Endodermal cell (in vitro differentiated cells): ENCODE results near the gene HDLBP. TPM values are rescaled to one million over a fixed set of nuclear protein-coding genes. Genes with fewer than 3 reads are reported as not detected.

Experiments
- DNase-seq: peaks from one replicate; pipeline ENCODE4 v3.0.0-alpha.2; 2017
- H3K27ac ChIP-seq: 2 replicates; pipeline ENCODE4 v1.5.1; 2013; ENCODE audit warnings: mild to moderate bottlenecking, low read depth, low read length, moderate library complexity
- H3K27me3 ChIP-seq: 2 replicates; pipeline ENCODE4 v1.6.1; 2013; ENCODE audit warnings: mild to moderate bottlenecking, low read length, moderate library complexity; ENCODE audit not compliant: insufficient read depth, control insufficient read depth, poor library complexity, severe bottlenecking
- H3K36me3 ChIP-seq: 2 replicates; pipeline ENCODE4 v1.7.0; 2013; ENCODE audit warnings: mild to moderate bottlenecking, low read length, moderate library complexity; ENCODE audit not compliant: control insufficient read depth, insufficient read depth
- H3K4me1 ChIP-seq: one replicate; pipeline ENCODE4 v1.7.0; 2013; ENCODE audit warnings: low read length; ENCODE audit not compliant: control insufficient read depth, insufficient read depth
- H3K4me3 ChIP-seq: 2 replicates; pipeline ENCODE4 v1.5.1; 2013; ENCODE audit warnings: mild to moderate bottlenecking, low read length, moderate library complexity
- H3K9ac ChIP-seq: 2 replicates; pipeline ENCODE4 v1.6.1; 2013; ENCODE audit warnings: mild to moderate bottlenecking, low read length, moderate library complexity; ENCODE audit not compliant: poor library complexity, severe bottlenecking; ENCODE audit errors: extremely low read depth
- H3K9me3 ChIP-seq: 2 replicates; pipeline ENCODE4 v1.6.1; 2013; ENCODE audit warnings: mild to moderate bottlenecking, low read length, moderate library complexity; ENCODE audit not compliant: control insufficient read depth
- H3K27ac Mint-ChIP-seq: 2 replicates; pipeline ENCODE4 v1.8.0; 2020; ENCODE audit warnings: mixed read lengths
- H3K27me3 Mint-ChIP-seq: 2 replicates; pipeline ENCODE4 v1.8.0; 2021; ENCODE audit warnings: mild to moderate bottlenecking, mixed read lengths; ENCODE audit not compliant: insufficient read depth
- H3K36me3 Mint-ChIP-seq: 2 replicates; pipeline ENCODE4 v1.8.0; 2020; ENCODE audit warnings: low read depth, mixed read lengths
- H3K4me1 Mint-ChIP-seq: 2 replicates; pipeline ENCODE4 v1.8.0; 2020; ENCODE audit warnings: mixed read lengths
- H3K4me3 Mint-ChIP-seq: 2 replicates; pipeline ENCODE4 v1.8.0; 2020; ENCODE audit warnings: mild to moderate bottlenecking, moderate library complexity, mixed read lengths
- H3K9me3 Mint-ChIP-seq: 2 replicates; pipeline ENCODE4 v1.8.0; 2020; ENCODE audit warnings: mild to moderate bottlenecking, mixed read lengths
- WGBS, 2 experiments: methylation state at CpG; one replicate each; pipeline versions ENCODE4 v1.1.5 to v1.1.7; 2013; ENCODE audit warnings: missing lambda C conversion rate in 2 of 2, mixed read lengths in 1 of 2; ENCODE audit not compliant: insufficient coverage in 1 of 2, insufficient read length in 1 of 2; 5-methylcytosine and 5-hydroxymethylcytosine counted together
- total RNA-seq, 2 donors: library from RNA; stranded (reverse); fragmentation: NEBNext Ultra II Directional in 1 of 2; extraction: Animal tissue kit (Norgen Biotek cat#: 25700) in 1 of 2; gene quantifications; 2 replicates in 1 of 2; 3 replicates in 1 of 2; pipeline ENCODE4 v1.2.1, GENCODE V29; 2021
- TF ChIP-seq, protein P1 (sequence below): fragments of 200-600 bp; sonication (generic); conservative IDR thresholded peaks from 2 replicates; pipeline ENCODE4 v1.5.0; 2021; ENCODE audit warnings: antibody characterized with exemption, mild to moderate bottlenecking

HDLBP gene
- total RNA-seq, 2 donors from 2014 or later, result 344 to 374 TPM

GRCh38 chr2:241285596-241285995 lies 29.9 kb downstream of the HDLBP start:
- Mint-ChIP-seq H3K4me3 (no peak overlapping the region), H3K27ac (no peak overlapping the region), H3K27me3 (no peaks in the 10 kb centered on the region), H3K4me1 (no peaks in the 10 kb centered on the region), H3K36me3 (peaks cover 19% of the 10 kb centered on the region), H3K9me3 (no peaks in the 10 kb centered on the region)
- TF ChIP-seq, protein P1, sequence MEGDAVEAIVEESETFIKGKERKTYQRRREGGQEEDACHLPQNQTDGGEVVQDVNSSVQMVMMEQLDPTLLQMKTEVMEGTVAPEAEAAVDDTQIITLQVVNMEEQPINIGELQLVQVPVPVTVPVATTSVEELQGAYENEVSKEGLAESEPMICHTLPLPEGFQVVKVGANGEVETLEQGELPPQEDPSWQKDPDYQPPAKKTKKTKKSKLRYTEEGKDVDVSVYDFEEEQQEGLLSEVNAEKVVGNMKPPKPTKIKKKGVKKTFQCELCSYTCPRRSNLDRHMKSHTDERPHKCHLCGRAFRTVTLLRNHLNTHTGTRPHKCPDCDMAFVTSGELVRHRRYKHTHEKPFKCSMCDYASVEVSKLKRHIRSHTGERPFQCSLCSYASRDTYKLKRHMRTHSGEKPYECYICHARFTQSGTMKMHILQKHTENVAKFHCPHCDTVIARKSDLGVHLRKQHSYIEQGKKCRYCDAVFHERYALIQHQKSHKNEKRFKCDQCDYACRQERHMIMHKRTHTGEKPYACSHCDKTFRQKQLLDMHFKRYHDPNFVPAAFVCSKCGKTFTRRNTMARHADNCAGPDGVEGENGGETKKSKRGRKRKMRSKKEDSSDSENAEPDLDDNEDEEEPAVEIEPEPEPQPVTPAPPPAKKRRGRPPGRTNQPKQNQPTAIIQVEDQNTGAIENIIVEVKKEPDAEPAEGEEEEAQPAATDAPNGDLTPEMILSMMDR, result no peak
- no peak for DNase-seq
- H3K9me3 ChIP-seq, result no peaks in the 10 kb centered on the region
- no peak overlapping the region for H3K4me3 ChIP-seq
- no peak overlapping the region for H3K27ac ChIP-seq
- no peak overlapping the region for H3K9ac ChIP-seq
- 88 to 100% methylated on average over 1 of the region's 1 CpG for WGBS, 2 experiments
- peaks cover 7% of the 10 kb centered on the region for H3K36me3 ChIP-seq
- peaks cover 2% of the 10 kb centered on the region for H3K4me1 ChIP-seq
- no peaks in the 10 kb centered on the region for H3K27me3 ChIP-seq

DNA sequence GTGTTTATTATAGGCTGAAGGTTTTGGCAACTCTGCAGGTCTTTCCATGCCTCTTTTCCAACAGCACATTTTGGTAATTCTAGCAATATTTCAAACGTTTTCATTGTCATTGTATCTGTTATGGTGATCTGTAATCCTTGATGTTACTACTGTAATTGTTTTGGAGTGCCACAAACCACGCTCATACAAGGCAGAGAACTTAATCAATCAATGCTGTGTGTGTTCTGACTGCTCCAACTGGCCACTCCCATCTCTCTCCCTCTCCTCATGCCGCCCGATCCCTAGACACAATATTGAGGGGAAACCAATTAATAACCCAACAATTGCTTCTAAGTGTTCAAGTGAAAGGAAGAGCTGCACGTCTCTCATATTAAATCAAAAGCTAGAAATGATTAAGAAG lies 32.9 kb downstream of the HDLBP start:
- H3K4me3 ChIP-seq, result no peak overlapping the region
- TF ChIP-seq, protein P1, result no peak
- no peak for DNase-seq
- H3K4me3 Mint-ChIP-seq, result no peak overlapping the region
- peaks cover 17% of the 10 kb centered on the region for H3K36me3 Mint-ChIP-seq
- H3K36me3 ChIP-seq, result peaks cover 7% of the 10 kb centered on the region
- no peaks in the 10 kb centered on the region for H3K27me3 Mint-ChIP-seq
- no peaks in the 10 kb centered on the region for H3K9me3 ChIP-seq
- peaks cover 13% of the 10 kb centered on the region for H3K4me1 ChIP-seq
- peaks cover 12% of the 10 kb centered on the region for H3K4me1 Mint-ChIP-seq
- 83 to 85% methylated on average over 3 to 5 of the region's 5 CpGs for WGBS, 2 experiments
- no peak overlapping the region for H3K27ac Mint-ChIP-seq
- H3K27me3 ChIP-seq, result no peaks in the 10 kb centered on the region
- H3K27ac ChIP-seq, result no peak overlapping the region
- H3K9me3 Mint-ChIP-seq, result no peaks in the 10 kb centered on the region
- no peak overlapping the region for H3K9ac ChIP-seq

- Mint-ChIP-seq H3K9me3 (no peaks in the 10 kb centered on the region), H3K27ac (no peak overlapping the region), H3K4me1 (peaks cover 12% of the 10 kb centered on the region), H3K27me3 (no peaks in the 10 kb centered on the region), H3K36me3 (peaks cover 12% of the 10 kb centered on the region), H3K4me3 (no peak overlapping the region)
- peaks cover 3% of the 10 kb centered on the region for H3K36me3 ChIP-seq
- H3K4me1 ChIP-seq, result peaks cover 13% of the 10 kb centered on the region
- no peak overlapping the region for H3K27ac ChIP-seq
- H3K4me3 ChIP-seq, result no peak overlapping the region
- H3K9ac ChIP-seq, result no peak overlapping the region
- TF ChIP-seq, protein P1, result no peak
- 88 to 97% methylated on average over 3 to 4 of the region's 4 CpGs for WGBS, 2 experiments
- no peak for DNase-seq
- H3K9me3 ChIP-seq, result peaks cover 11% of the 10 kb centered on the region
- H3K27me3 ChIP-seq, result no peaks in the 10 kb centered on the region
Observed at GRCh38 chr2:241280291-241280690, 35.2 kb downstream of the HDLBP start.
